ENCODE data around the gene ADCY6.

Gene ADCY6

DNA sequence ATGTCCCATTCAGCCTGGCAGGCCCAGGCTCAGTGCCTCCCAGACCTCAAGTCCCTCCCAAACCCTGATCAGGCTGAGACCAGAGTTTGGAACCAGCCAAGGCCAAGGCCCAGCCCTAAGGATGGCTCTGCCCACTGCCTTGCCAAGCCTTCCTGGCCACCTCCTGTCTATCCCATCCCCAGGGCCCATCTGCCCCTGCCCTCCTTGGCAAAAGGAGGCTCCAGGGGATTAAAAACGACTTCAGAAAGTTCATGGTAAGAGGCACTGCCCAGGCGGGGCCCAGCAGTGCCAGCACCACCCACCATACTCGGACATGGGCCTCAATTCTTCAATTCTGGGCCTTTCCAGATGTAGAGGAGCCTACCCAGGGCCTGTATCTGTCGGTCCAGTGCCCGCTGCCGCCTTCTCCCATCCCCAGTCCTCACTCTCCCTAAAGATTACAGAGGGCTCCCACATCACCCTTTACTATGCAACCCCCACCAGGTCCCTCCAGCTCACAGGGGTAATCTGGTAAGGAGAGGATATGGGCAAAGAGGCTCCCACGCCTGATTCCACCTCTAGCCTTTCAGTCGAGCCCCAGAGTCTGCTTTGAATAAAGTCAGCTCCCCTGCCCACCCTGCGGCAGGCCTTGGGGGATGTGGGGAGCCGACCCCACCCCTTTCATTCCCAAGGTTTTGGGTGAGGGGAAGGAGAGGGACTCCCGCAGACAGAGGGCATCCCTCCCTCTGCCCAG is 932 bp downstream of the ADCY6 start:
- no peak for DNase-seq (ENCODE audit: low read depth, low spot score)
- peak overlapping the region; percentile 34 for H3K27ac ChIP-seq

DNA sequence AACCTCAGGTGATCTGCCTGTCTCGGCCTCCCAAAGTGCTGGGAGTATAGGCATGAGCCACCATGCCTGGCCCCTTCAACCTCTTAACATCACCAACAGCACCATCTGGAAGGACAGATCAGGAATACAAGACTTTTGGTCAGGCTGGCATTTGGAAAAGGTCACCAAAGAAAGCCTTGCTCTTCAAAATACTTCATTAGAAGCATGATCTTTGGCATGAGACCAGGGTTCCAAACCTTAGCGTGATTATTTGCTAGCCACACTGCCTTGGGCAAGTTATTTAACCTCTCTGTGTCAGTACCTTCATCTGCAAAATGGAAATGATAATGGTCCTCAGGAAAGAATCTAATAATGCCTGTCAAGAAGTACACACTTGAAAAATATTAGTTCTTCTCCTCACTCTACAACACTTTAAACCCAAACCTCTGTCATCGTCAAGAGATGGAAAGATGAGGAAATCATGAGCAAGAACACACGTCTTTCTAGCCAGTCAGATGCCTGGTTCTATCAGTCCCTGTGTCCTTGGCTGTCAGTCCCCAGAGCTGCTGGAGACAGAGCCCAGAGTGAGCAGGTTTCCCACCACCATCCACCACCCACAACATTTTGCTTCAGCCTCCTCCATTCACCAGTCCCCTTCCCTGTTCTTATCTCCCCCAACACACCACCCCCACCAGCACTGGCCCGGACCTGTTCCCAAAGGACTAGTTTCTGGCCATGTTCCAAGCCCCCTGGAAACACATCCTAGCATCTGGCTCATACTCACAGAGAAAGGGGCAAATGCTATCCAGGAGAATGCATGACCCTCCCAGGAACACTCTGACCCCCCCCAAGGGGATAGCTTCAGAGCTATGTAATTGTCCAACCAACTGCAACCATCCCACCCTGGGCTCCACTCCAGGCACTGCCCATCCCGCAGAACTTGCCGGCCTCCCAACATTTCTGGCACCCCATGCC is 2.0 kb downstream of the ADCY6 start:
- DNase-seq (ENCODE audit: low read depth, low spot score) = no peak
- H3K27ac ChIP-seq = no peak overlapping the region

DNA sequence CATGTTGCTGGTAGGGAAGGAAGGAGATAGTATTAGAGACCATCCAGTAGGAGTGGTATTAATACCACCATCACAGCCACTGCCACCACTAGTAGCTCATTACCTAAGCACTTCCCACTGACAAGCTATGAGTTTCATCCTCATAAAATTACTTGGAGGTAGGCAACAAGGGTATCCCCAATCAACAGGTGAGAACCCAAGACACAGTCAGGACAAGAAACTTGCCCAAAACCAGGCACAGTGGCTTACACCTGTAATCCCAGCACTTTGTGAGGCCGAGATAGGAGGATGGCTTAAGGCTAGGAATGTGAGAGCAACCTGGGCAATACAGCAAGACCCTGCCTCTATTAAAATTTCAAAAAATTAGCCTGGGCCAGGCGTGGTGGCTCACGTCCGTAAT is 5.5 kb downstream of the ADCY6 start:
- no peak overlapping the region for H3K27ac ChIP-seq

DNA sequence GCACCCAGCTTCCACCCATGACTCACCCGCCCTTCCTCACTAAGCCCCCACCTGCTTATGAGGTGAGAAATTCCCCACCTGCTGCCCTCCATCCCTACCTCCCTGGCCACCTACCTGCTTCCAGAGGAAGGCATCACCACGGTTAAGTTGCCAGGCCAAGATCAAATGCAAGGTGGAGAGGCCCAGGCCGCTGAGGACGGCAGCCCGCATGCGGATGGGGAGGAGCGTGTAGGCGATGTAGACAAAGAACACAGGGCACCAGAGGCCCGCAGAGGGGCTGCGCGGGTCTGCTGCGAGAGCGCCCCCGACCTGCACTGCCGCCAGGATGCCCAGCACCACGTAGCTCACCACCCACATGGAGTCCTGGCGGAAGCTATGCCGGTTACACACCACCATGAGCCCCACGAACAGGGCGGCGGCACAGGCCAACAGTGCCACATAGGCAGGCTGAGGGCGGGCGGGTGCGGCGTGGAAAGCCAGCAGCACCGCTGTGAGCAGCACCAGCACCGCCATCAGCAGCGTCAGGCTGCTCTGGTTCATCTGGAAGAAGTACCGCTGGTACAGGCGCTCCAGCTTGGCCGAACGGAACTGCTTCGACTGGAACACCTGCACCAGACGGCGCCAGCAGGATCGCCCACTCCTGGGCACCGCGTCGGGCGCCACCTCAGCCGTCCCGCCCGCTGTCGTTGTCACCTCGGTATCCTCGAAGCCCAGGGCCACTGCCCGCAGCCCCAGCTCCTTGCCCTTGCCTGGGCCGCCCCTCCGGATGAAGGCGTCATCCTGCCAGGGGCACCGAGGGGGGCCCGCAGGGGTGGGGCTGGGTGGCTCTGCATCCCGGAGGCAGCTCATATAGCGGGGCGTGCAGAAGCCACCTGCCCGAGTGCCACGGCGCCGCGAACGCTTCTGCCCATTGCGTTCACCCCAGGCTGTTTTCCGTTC is 6.2 kb downstream of the ADCY6 start:
- H3K27ac ChIP-seq = no peak overlapping the region
- DNase-seq (ENCODE audit: low read depth, low spot score) = no peak

More for the DNA sequence above, 5.5 kb downstream of the ADCY6 start:
- no peak for DNase-seq (ENCODE audit: low read depth, low spot score)

DNA sequence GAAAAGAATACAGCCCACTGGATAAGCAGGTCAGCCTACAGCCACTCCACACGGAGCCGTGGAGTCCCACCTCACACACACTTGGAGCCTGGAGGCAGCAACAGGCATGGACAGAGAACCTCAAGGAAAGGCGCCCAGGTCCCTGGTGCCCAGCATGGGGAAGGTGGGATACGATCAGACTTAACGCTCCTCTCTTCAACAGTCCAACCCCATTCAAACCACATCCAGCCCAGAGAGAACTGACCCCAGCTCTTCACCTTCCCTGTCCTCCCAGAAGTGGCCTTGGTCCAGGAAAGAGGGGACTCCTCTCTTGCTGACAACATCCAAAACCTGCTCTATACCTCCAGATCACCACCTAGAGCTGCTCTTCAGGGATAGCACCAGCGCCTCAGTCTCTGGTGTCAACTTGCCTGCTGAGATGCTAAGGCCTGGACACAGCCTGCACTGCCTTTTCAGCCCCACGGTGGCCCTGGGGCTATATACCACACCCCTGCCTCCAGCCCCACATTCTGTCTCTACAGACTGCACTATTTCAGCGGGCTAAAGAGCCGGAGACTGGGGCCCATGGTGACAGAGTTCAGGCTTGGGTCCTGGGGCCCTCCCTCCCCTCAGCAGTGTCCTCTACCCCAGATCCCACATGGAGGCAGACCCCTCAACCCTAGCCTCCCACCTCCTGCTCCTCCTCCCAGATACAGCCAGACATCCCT is 7.0 kb downstream of the ADCY6 start:
- H3K27ac ChIP-seq = no peak overlapping the region
- no peak for DNase-seq (ENCODE audit: low read depth, low spot score)

DNA sequence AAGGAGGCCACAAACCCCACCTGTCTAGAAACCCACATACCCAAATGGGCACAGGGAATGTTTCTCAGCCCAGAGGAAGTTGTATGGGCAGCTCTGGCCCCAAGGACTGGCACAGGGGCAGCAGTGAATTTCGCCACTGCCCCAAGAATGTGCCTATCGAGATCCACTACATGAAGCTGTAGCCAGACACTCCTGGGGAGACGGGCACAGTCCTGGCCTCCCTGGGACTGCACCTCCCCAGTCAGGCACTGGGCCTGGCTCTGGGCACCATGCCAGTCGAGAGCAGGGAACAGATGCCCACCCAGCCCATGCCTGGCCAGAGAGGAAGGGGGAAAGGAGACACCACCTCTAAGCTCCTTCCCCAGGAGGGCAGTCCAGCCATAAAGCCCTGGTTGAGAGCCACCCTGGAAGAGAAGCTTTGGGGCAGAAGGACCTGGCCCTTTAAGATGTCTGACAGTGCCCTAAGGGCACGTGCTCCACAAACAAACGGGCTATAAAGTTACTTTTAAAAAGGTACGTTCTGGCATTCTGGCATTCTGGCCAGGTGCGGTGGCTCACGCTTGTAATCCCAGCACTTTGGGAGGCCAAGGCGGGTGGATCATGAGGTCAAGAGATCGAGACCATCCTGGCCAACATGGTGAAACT is 8.4 kb downstream of the ADCY6 start:
- H3K27ac ChIP-seq = no peak overlapping the region

DNA sequence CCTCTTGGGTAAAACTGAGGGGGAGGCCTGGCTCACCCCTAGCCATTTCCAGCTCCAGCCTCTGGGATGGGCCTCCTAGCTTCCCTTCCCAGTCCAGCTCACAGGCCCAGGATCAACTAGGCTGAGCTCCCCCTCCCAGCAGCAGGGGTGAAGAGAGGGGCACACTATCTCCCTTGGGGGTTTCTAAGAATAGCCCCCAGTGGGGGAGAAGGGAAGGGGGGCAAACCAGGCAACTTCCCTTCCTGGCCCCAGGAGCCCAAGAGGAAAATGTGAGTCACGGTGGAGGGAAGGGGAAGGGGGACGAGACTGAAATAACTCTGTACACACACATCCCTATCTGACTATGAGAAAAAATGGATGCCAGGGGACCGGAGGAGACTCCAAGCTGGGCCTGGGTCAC is 9.0 kb downstream of the ADCY6 start:
- H3K27ac ChIP-seq = no peak overlapping the region

More for the DNA sequence above, 8.4 kb downstream of the ADCY6 start:
- no peak for DNase-seq (ENCODE audit: low read depth, low spot score)

DNA sequence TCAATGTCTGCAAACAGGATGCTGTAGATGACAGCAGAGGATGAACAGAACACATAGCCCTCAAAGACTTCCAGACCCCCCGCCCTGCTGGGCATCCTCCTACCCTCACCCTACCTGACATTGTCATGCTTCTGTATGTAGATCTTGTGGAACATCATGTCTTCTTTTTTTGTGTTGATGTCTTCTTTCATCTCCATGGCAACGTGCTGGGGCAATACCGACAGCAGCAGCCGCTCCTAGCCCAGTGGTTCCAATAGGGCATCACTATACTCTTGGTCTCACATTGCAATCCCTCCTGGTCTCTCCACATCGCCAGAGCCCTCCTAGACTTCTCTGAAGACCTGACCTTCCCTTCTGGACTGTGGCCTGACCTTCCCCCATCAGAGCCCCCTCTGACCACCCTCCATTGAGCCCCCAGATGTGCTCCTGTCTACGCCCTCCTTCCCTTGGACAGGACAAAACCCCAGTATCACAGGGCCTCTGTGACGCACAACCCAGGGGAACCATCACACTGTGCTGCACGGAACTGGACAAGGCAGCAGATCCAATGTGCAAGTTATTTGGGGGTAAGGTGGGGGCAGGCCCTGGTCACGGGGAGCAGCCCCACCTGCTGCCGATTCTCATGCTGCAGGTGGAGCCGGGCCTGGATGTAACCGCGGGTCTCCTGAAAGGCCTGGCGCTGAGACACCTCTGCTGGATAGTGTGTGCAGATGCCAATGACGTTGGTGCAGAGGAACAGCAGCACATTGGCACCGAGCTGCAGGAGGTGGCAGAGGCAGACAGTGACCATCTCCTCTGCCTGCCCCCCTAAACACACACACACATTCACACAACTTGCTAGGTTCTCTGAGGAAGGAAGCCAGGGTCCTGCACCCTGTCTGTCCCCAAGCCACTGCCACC is 11.1 kb downstream of the ADCY6 start:
- no peak overlapping the region for H3K27ac ChIP-seq
- no peak for DNase-seq (ENCODE audit: low read depth, low spot score)

More for the DNA sequence above, 9.0 kb downstream of the ADCY6 start:
- DNase-seq (ENCODE audit: low read depth, low spot score) = no peak

DNA sequence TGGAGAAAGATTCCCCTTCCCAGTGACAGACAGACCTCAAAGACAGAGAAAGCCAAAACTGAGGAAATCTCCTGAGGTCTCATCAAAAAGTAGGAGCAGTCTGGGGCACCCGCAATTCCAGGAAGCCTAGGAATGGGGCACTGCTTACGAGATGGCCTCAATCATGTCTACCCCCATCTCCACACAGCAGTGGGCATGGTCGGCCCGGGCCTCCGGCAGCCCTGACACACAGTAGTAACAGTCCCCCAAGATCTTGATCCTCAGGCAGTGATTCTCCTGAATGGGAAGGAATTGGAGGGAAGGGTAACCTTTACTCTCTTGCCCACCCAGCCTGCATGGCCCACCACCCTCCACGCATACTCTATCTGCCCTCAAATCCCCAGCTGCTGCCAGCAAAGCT is 11.9 kb downstream of the ADCY6 start:
- no peak overlapping the region for H3K27ac ChIP-seq
- no peak for DNase-seq (ENCODE audit: low read depth, low spot score)

DNA sequence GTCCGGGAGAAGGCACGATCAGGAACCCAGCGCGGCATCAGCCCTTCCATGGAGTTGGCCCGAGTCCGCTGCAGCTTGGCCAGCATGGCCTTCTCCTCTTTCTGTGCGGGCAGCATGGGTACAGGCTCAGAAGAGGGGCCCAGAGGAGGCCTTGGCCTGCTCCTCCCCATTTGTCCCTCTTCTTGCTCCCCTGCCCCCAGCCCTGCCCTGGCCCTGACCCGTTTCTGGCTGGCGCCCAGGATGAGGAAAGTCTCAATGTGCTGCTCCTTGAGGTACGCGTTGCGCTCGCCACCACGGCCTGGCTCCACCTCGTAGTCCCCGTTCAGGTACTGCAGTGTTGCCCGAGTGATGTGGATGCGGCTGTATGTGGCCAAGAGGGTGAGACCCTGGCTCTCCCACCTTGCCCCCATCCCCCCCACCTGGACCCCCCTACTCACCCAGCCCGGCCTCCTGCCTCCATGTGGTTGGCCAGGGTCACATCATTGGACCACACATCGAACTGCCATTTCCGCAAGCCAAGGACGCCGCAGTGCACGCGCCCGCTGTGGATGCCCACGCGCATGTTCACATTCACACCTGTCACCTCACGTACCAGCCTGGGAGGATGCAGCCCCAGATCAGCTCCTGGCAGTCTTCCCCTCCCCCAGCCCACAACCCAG is 12.8 kb downstream of the ADCY6 start:
- DNase-seq (ENCODE audit: low read depth, low spot score) = no peak
- no peak overlapping the region for H3K27ac ChIP-seq

DNA sequence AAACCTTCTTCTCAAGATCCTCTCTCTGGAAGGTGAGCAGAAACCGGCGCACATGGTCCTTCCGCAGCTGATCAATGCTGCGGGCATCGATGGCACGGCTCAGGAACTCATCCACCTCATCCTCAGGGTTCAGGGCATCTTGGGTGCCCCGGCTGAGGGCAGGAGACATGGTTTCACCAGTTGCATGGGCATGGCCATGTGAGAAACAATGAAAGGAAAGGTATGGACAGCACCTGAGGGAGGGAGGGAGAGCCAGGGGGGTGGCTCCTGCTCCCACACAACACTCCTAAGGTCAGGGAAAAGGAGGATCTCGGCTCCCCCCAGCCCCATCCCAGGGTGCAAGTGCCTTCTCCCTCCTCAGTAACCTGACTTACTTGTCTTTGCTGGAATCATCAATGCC is 13.6 kb downstream of the ADCY6 start:
- no peak overlapping the region for H3K27ac ChIP-seq
- DNase-seq (ENCODE audit: low read depth, low spot score) = no peak

DNA sequence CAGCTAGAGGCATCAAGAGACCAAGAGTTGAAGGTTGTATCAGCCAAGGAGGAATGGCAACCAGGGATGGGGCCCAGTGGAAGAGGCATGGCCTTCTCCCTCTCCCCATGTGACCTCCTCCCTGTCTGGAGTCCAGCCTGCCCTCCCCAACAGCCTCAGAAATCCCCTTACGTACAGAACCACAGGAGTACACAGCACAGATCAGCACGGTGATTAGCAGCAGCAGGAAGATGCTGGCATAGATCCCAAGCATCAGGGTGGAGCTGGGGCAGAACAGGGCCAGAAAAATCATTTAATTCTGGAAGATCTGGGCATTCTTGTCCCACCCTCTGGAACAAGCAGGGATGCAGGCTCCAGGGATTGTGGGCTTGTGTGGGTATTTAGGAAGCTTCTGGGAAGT is 14.4 kb downstream of the ADCY6 start:
- H3K27ac ChIP-seq = no peak overlapping the region
- no peak for DNase-seq (ENCODE audit: low read depth, low spot score)

DNA sequence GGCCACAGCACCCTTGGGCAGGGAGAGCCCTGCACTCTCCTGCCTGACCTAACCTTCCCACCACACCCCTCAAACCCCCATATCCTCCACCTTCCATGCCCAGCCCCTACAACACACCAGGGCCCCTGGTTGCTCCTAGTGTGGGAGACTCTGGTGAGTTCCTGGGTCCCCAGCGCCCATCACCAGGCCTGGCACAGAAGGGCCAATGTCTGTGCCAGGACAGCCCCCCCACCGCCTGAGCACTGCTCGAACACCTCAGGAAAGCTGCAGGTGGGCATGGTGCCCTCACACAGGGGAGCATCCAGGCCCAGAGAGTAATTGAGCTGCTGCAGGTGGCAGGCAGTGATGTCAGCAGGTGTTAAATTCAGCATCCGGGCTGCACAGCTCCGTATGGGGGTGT is 15.2 kb downstream of the ADCY6 start:
- DNase-seq (ENCODE audit: low read depth, low spot score) = no peak
- no peak overlapping the region for H3K27ac ChIP-seq

DNA sequence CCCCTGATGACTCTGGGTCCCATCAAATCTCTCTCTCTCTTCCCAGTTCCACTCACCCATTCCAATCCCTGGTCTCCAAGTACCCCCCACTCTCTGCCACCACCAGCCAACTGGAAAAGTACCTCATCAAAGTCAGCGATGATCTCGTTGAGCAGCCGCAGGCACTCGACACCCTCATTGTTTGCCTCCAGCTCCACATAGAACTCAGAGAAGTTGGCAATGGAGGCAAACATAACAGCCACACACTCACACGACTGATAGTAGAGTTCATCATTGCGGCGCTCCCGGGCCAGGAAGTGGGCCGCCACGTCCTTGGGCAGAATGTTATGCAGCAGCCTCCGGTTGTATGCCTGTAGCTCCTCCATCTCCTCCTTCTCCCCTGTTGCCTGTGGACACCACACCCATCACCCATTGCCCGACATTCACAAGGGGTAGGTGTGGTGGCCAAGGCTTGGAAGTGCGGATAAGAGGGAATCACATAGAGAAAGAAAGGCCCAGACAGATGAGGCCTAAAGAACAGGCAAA is 17.2 kb downstream of the ADCY6 start:
- no peak for DNase-seq (ENCODE audit: low read depth, low spot score)

DNA sequence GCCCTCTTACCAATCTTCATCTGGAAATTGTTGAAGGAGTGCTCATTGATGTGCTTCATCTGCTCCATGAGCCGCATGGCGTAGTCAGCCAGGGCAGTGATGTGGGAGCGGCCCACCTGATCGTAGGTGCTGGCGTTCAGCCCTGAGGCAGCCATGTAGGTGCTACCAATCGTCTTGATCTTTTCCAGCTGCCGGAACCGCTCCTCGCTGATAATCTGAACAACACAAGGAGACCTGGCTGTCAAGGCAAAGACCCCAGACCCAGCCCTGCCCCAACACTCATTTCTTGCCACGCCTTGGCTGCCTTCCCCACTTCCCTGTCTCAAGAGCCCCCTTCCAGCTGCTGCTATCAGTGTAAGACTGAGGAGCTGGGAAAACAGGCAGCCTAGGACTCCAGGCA is 18.1 kb downstream of the ADCY6 start:
- DNase-seq (ENCODE audit: low read depth, low spot score) = no peak

More for the DNA sequence above, 17.2 kb downstream of the ADCY6 start:
- H3K27ac ChIP-seq = no peak overlapping the region

DNA sequence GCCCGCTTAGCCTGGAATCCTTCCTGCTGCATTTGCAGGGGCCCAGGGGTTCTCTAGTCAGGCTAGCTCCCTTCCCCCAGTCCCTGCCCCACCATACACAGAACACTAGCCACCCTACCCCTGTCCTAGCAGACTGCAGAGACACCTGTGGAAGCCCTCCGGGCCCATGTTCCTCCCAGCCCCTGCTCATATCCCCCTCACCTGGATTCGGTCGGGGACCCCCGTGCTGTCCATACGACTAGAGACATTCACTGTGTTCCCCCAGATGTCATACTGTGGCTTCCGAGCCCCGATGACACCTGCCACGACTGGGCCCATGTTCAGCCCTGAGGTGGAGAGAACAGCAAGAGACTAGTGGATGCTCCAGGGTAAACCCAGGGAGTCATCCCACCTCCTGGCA is 20.2 kb downstream of the ADCY6 start:
- DNase-seq (ENCODE audit: low read depth, low spot score) = no peak
- no peak overlapping the region for H3K27ac ChIP-seq

More for the DNA sequence above, 18.1 kb downstream of the ADCY6 start:
- no peak overlapping the region for H3K27ac ChIP-seq

DNA sequence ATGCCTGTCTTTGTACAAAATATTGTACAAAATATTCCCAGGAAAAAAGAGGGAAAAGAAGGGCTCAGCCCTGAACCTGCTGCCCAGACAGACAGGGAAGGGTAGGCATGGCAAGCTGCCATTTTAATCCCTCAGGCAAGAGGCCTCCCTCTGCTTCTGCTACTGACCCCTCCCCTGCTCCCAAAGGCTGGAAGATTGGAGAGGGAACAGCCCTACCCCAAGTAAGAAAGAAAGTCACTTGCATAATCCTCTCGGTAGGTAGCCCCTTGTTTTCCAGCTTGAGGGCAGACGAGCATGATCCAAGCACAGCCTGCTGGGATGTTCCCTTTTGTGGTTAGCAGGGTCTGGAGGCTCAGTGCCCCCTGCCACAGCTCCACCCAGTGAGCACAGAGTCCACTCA is 20.7 kb downstream of the ADCY6 start:
- DNase-seq (ENCODE audit: low read depth, low spot score) = no peak
- no peak overlapping the region for H3K27ac ChIP-seq

Measured in epithelial cell of prostate (primary cell).